SW 1271 (cell line): ENCODE measurements around the gene HLA-DPB1.
A peak's percentile ranks its signal among the peaks of the same experiment; 100 is the strongest.

Experiments used
- DNase-seq, 2 experiments: peaks; one replicate each; lab custom pipeline; 2025; lab: John Stamatoyannopoulos, UW

The HLA-DPB1 gene

DNA sequence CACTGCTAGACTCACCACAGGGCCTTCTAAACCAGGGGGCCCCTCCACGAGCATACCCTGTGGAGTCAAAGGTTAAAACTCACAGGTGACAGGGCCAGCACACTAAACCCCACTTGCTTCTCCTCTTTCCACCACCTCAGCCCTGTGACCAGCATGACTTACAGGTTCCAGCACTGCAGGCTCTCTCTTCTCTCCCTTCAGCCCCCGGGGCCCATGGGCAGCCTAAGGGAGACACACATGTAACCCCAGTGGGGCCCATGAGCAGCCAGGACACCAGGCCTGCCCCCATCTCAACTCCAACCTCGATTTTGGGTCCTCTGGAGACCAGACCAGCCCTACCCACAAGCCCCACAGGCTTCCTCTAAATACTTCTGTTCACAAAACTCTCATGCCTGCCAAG lies 28.0 kb downstream of the HLA-DPB1 start:
- no peak for DNase-seq

GRCh38 chr6:33104887-33105286 lies 29.1 kb downstream of the HLA-DPB1 start:
- DNase-seq: no peak

- no peak for DNase-seq
These were observed 29.6 kb downstream of the HLA-DPB1 start for GRCh38 chr6:33105386-33105785.

DNA sequence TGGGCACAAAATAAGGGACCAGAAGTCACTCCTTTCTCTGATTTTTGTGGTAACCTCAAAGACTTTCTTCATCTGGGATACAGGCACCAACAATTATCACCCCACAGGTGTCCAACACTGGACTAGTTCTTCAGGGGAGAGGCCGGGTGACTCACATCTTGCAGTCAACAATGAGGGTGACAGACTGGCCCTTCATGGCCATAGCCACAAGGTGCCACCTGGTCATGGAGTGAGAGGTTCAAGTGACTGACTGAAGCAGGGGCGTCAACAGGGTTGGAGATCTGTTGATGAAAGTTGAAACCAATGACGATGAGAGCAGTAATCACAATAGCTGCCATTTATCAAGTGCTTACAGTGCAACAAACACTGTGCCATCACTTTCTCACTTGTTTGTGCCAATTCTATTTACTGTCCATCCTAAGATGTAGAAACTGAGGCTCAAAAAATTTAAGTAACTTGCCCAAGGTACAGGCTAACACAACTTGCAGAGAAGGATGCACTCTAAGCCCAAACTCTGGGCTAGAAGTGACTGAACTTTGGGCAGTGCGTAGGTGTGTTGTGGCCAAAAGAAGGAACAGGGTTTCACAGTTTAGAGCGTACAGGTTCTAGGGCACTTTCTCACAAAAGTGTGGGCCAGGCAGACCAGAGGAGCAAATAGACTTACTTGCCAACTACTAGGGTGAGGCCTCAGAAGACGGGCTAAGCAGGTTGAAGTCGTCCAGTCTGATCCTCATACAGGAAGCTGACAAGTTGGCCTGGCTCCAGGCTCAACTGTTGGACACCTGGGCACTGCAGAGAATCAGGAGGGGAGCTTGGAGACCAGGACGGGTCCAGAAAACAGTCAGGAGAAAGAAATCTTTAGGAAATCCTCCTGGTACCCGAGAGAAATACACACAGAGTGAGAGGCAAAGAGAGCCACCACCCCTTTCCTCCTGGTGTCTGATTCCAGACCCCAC lies 30.4 kb downstream of the HLA-DPB1 start:
- no peak for DNase-seq

- DNase-seq: no peak
These were observed 31.9 kb downstream of the HLA-DPB1 start for GRCh38 chr6:33107641-33108040.

GRCh38 chr6:33108307-33108706 lies 32.5 kb downstream of the HLA-DPB1 start:
- DNase-seq: no peak

DNA sequence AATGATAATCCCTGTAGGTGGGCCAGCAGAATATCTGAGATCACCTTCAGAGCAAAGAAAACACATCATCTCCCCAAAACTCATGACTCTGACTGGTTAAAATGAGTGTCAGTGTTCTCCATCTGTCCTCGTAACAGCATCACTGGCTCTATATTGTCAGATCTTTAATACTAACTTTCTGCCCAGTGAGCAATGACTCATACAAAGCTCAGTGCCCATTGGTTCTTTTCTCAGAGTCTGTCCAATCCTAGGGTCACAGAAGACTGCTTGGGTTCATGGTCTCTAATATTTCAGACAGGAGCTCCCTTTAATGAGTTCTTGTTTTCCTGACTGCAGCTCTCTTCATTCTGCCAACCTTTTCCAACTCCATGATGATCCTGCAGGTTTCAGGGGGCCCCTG lies 36.4 kb downstream of the HLA-DPB1 start:
- DNase-seq: peak in 1 of 2 experiments; percentile 34

DNA sequence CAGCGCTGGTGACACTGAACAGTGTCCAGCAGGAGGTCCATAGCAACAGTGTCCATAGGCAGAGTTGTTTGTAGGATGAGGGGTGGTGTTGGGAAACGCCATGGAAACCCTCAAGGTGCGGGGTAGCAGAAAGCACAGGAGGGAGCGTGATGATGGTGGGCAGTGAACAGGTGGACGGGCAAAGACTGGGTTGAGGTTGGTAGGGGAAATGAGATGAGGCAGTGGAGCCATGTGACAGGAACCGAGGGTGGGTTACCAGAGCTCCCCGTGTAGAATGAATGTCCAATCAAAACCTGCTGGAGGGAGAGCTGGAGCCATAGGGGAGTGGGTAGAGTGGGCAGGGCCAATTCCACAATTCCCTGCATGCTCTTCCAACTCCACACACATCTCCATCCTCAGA lies 38.0 kb downstream of the HLA-DPB1 start:
- DNase-seq: no peak

- no peak for DNase-seq
These were observed 38.6 kb downstream of the HLA-DPB1 start for GRCh38 chr6:33114406-33114805.

GRCh38 chr6:33116417-33116816 lies 40.6 kb downstream of the HLA-DPB1 start:
- no peak for DNase-seq

DNA sequence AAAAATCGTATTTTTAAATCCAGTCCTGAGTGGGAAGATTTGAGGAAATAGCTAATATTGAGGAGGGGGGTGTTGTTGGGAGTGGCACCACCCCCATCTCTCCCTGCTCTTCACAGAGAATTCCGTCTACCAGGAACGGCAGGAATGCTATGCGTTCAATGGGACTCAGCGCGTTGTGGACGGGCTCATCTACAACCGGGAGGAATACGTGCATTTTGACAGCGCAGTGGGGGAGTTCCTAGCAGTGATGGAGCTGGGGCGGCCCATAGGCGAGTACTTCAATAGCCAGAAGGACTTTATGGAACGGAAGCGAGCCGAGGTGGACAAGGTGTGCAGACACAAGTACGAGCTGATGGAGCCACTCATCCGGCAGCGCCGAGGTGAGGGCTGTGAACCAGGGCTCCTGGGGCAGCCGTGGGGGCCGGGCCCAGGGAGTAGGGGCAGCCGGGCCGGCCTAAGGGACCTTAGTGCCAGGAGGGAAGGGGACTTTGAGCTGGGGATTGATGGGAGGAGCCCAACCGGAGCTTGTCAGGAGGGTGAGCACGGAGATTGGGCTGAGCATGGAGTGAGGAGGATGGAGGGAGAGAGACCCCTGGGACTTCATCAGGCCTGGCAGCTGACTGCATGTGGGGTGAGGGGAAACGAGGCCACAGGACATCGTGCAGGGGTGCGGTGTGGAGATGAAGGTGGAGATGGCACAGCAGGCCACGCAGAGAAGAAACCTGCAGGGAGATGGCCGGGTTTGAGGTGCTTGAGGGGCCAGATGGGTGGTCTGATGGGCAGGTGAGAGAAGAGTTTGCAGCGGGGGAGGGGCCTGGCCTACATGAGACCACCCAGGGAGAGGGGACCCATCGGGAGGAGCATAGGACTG lies 41.3 kb downstream of the HLA-DPB1 start:
- no peak for DNase-seq

DNA sequence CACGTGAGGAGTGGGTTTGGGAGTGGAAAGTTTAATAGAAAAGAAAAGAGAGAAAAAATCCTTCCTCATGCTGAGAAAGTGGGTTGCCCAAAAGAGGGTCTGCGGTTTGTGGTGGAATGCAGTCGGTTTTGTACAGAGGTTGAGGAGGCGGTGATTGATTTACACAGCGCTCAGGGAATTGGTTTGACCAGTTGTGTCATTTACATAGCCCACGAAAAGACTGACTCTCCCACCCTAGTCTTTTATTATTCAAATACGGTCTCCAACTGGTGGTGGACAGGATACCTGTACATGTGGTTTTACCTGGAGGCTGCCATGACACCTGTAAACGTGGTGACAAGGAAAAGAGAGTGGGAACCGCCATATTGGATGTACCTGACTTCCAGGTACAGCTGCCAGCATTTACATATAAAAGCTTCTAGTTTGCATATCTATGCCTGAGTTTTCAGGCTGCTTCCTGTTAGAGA lies 42.1 kb downstream of the HLA-DPB1 start:
- DNase-seq: no peak

DNA sequence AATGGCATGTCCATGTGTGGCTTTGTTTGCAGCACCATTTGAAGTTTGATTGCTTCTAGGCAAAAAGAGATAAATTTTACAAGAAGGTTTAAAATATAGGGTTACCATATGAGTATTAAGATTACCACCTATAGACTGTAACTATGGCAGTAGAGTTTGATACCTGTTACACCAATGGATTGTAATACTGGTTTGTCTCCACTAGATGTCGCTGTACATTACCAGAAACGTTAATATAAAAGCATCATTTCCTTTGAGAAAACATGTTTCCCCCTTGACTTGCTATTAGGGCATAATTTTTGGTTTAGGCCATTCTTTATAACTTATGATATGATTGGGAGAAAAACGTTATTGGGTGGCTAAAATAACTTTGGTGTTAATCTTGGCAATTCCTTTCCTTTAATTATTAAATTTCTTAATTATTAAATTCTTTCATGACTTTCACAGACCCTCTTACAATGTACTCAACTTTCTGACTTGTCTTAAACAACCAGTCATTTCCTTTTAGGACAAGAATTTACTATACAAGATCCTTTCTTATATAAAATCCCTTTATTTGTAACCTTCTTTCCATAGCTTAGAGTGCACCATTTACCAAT lies 42.8 kb downstream of the HLA-DPB1 start:
- peak; percentile 35 to 58 for DNase-seq

- DNase-seq: no peak
These were observed 44.2 kb downstream of the HLA-DPB1 start for GRCh38 chr6:33120001-33120400.

- DNase-seq: no peak
These were observed 47.4 kb downstream of the HLA-DPB1 start for GRCh38 chr6:33123181-33123580.

DNA sequence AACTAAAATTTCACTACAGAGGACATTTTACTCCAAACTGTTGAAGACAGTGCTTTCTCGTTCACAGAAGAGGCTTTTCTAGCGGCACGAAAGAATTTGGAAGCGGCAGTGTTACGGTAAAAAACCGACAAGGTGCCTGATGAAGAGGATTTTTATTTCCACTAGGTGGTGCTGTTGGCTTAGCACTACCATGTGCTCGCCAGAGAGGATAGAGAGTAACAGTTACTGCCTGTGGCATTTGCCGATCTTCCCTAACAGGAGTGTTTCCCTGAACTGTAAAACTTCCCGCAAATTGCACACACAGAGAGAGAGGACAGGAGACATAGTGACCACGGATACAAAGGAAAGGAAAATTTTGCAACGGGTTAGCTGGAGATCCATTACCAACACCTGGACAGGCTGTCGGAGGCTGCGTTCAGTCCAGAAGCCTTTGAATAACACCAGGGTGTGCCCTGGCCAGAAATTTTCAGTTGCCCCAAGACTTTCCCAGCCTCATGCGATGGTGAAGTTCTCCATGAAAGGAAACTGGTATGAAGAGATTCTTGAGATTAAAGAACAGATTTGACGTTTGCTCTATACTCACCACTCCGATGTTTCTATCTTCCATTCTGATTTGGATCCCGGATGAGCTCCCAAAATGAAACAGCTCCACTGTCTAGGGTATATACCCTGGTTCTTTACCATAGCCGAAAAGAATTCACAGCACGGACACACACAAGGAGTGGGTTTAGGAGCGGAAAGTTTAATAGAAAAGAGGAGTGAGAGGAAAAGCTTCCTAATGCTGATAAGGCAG lies 48.1 kb downstream of the HLA-DPB1 start:
- DNase-seq: peak in 1 of 2 experiments; percentile 23

- no peak for DNase-seq
These were observed 48.7 kb downstream of the HLA-DPB1 start for GRCh38 chr6:33124525-33124901.

- no peak for DNase-seq
These were observed 49.2 kb downstream of the HLA-DPB1 start for GRCh38 chr6:33124947-33125346.

GRCh38 chr6:33126101-33126714 lies 50.4 kb downstream of the HLA-DPB1 start:
- DNase-seq: peak in 1 of 2 experiments; percentile 33

DNA sequence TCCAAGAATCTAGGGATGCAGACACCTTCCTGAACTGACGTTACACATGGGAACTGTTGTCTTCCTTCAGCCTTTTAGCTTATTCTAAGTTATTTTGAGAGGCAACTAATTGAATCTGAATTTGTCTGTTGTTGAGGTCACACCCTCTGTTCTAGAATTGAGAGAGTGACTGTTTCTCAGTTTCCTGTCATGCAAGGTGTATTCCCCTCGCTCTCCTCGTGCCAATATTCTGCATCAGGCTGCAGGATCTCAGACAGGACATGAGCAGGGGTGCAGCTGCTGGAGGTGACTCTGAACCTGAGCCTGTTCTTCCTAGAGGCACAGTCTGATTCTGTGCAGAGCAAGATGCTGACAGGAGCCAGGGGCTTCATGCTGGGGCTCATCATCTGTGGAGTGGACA lies 52.5 kb downstream of the HLA-DPB1 start:
- no peak for DNase-seq

DNA sequence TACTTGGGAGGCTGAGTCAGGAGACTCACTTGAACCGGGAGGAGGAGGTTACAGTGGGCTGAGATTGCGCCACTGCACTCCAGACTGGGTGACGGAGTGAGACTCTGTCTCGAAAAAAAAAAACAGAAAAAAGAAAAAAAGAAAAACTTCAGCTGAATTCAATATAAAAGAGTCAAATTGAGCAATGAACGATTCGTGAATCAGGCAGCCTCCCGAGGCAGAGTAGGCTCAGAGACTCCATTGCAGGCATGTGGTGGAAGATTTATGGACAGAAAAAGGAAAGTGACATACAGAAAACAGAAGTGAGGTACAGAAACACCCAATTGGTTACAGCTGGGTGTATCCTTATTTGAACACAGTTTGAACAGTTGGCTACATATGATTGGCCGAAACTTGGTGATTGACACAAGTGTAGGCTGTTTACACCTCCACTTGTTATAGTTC lies 56.3 kb downstream of the HLA-DPB1 start:
- no peak for DNase-seq
